K562 (cell line): ENCODE results near the gene MARS1. TPM values are rescaled to one million over a fixed set of nuclear protein-coding genes. Genes with fewer than 3 reads are reported as not detected.
"Not testable (repeated sequence)": the region's sequence is repeated elsewhere in the genome, so short reads cannot be mapped to it uniquely, and the experiment has no call there.

Experiments used
- ATAC-seq: fragments of 200-7000 bp; cut with Tn5 transposase; 3 replicates; pipeline ENCODE4 v1.9.1; 2020; ENCODE audit warnings: moderate library complexity
- BruUV-seq: library from RNA; stranded (reverse); fragments of 400-500 nt; replicated peaks from 2 replicates; lab custom pipeline; 2021; lab: Mats Ljungman, UMichigan
- CTCF ChIA-PET: fragments of 300-600 bp; formaldehyde crosslinking; extraction: SDS; loops from one replicate; lab custom pipeline; 2021; ENCODE audit warnings: low intra/inter-chr PET ratio; lab: Yijun Ruan, JAX
- POLR2A ChIA-PET: fragments of 300-600, 350-650 bp; sonication (Branson Sonifier 250); formaldehyde crosslinking; extraction: SDS; loops from one replicate; lab custom pipeline; 2021; ENCODE audit warnings: antibody characterized with exemption, inconsistent platforms; lab: Yijun Ruan, JAX
- DNase-seq, 4 experiments: peaks; one replicate each; pipeline versions ENCODE4 v3.0.0 to v3.0.0-alpha.2; 2011 to 2018; ENCODE audit warnings: low spot score in 3 of 4, mixed read lengths in 3 of 4; ENCODE audit errors: extremely low read depth in 1 of 4
- FAIRE-seq: peaks from 2 replicates; lab custom pipeline; 2011; peaks lifted over from hg19 to GRCh38; lab: Jason Lieb, UNC
- H2AFZ ChIP-seq: 2 replicates; pipeline ENCODE4 v1.6.0; 2011; ENCODE audit warnings: low read depth, low read length, control low read depth, inconsistent platforms
- H3K27ac ChIP-seq: fragments of 200-600 bp; 3 replicates; pipeline ENCODE4 v1.8.0; 2011; ENCODE audit warnings: low read depth, mild to moderate bottlenecking, control low read depth, inconsistent platforms, low read length, moderate library complexity, mixed read lengths; ENCODE audit errors: extremely low read depth
- H3K27me3 ChIP-seq, 2 experiments: fragments of 300-600 bp in 1 of 2; 2 replicates in 1 of 2; 3 replicates in 1 of 2; pipeline versions ENCODE4 v1.6.0 to v1.8.0; 2011; ENCODE audit warnings: inconsistent platforms in 2 of 2, low read length in 2 of 2, mild to moderate bottlenecking in 1 of 2, mixed read lengths in 1 of 2, moderate library complexity in 1 of 2; ENCODE audit not compliant: control insufficient read depth in 2 of 2, insufficient read depth in 2 of 2
- H3K36me3 ChIP-seq: fragments of 300-600 bp; 3 replicates; pipeline ENCODE4 v1.8.0; 2011; ENCODE audit warnings: mild to moderate bottlenecking, low read length, inconsistent platforms; ENCODE audit not compliant: control insufficient read depth, insufficient read depth
- H3K4me1 ChIP-seq, 2 experiments: fragments of 200-600 bp in 1 of 2; replicated peaks in 1 of 2; 2 replicates in 1 of 2; 3 replicates in 1 of 2; pipeline versions ENCODE4 v1.5.1 to v1.8.0; 2011; ENCODE audit warnings: inconsistent platforms in 2 of 2, low read length in 2 of 2, mild to moderate bottlenecking in 1 of 2, mixed read lengths in 1 of 2, moderate library complexity in 1 of 2; ENCODE audit not compliant: control insufficient read depth in 2 of 2, insufficient read depth in 2 of 2
- H3K4me2 ChIP-seq: 2 replicates; pipeline ENCODE4 v1.6.1; 2011; ENCODE audit warnings: low read length, control low read depth, inconsistent platforms, mixed read lengths; ENCODE audit not compliant: insufficient read depth
- H3K4me3 ChIP-seq: fragments of 200-600 bp; sonication (generic), shearing (Covaris generic); 2 replicates; pipeline ENCODE4 v1.5.1; 2016; ENCODE audit warnings: control low read depth, inconsistent platforms
- H3K79me2 ChIP-seq: fragments of 200-600 bp; 3 replicates; pipeline ENCODE4 v1.8.0; 2011; ENCODE audit warnings: low read length, inconsistent platforms; ENCODE audit not compliant: control insufficient read depth, insufficient read depth
- H3K9ac ChIP-seq, 2 experiments: 2 replicates each; pipeline versions ENCODE4 v1.6.0 to v1.6.1; 2011; ENCODE audit warnings: low read depth in 2 of 2, low read length in 2 of 2, control low read depth in 1 of 2, inconsistent platforms in 1 of 2, mild to moderate bottlenecking in 1 of 2, mixed read lengths in 1 of 2; ENCODE audit not compliant: insufficient read depth in 1 of 2
- H3K9me1 ChIP-seq: one replicate; pipeline ENCODE4 v1.6.0; 2011; ENCODE audit warnings: inconsistent platforms, mild to moderate bottlenecking, low read length, moderate library complexity; ENCODE audit not compliant: control insufficient read depth, insufficient read depth
- H3K9me3 ChIP-seq: replicated peaks from 2 replicates; pipeline ENCODE4 v1.5.1; 2011; ENCODE audit warnings: low read depth, low read length, inconsistent platforms; ENCODE audit not compliant: control insufficient read depth, insufficient read depth
- H4K20me1 ChIP-seq: replicated peaks from 2 replicates; pipeline ENCODE4 v1.6.1; 2011; ENCODE audit warnings: low read length, inconsistent platforms, mixed read lengths; ENCODE audit not compliant: control insufficient read depth, insufficient read depth
- CREB1 ChIP-seq, 2 experiments: sonication (generic) in 1 of 2; formaldehyde crosslinking in 1 of 2; IDR thresholded peaks; 2 replicates each; pipeline versions ENCODE4 v1.6.1 to v1.8.0; 2012 to 2022; ENCODE audit warnings: inconsistent platforms in 1 of 2, mild to moderate bottlenecking in 1 of 2, missing genetic modification reagents in 1 of 2, moderate library complexity in 1 of 2
- CXXC5 ChIP-seq: fragments of 250-450 bp; sonication (Bioruptor Pico); IDR thresholded peaks from 2 replicates; pipeline ENCODE4 v1.8.0; 2022; ENCODE audit warnings: inconsistent platforms, mild to moderate bottlenecking, moderate library complexity
- ELF2 ChIP-seq: fragments of 250-450 bp; sonication (Bioruptor Pico); IDR thresholded peaks from 2 replicates; pipeline ENCODE4 v1.5.0; 2021; ENCODE audit warnings: mild to moderate bottlenecking
- HDGF ChIP-seq: fragments of 450-650 bp; IDR thresholded peaks from 2 replicates; pipeline ENCODE4 v1.6.1; 2016
- JUNB ChIP-seq: fragments of 450-650 bp; formaldehyde crosslinking; conservative IDR thresholded peaks from 2 replicates; pipeline ENCODE4 v1.4.0; 2020; ENCODE audit warnings: mild to moderate bottlenecking
- MECOM ChIP-seq: fragments of 250-450 bp; sonication (Bioruptor Pico); IDR thresholded peaks from 2 replicates; pipeline ENCODE4 v1.8.0; 2022; ENCODE audit warnings: inconsistent platforms
- RBFOX2 ChIP-seq: fragments of 200-400 bp; formaldehyde crosslinking; IDR thresholded peaks from 2 replicates; pipeline ENCODE4 v1.6.1; 2017; ENCODE audit warnings: low read depth, mild to moderate bottlenecking, low read length, moderate library complexity
- TARDBP ChIP-seq: fragments of 450-650 bp; IDR thresholded peaks from 2 replicates; pipeline ENCODE4 v1.6.1; 2016
- ZFP30 ChIP-seq: fragments of 250-450 bp; sonication (Bioruptor Pico); IDR thresholded peaks from 2 replicates; pipeline ENCODE4 v1.8.0; 2022; ENCODE audit warnings: moderate library complexity, mild to moderate bottlenecking, inconsistent platforms, borderline replicate concordance
- ZNF174 ChIP-seq: fragments of 250-450 bp; sonication (Bioruptor Pico); IDR thresholded peaks from 2 replicates; pipeline ENCODE4 v1.4.0; 2020; ENCODE audit warnings: mild to moderate bottlenecking
- ZNF696 ChIP-seq: fragments of 250-450 bp; sonication (Bioruptor Pico); conservative IDR thresholded peaks from 2 replicates; pipeline ENCODE4 v1.4.0; 2020; ENCODE audit warnings: mild to moderate bottlenecking, moderate library complexity
- WGBS: fragments of 100-300 bp; shearing (Covaris generic); methylation state at CpG from one replicate; pipeline ENCODE4 v1.1.6; 2016; ENCODE audit warnings: low coverage, mixed read lengths; ENCODE audit not compliant: insufficient coverage; ENCODE audit errors: missing lambda C conversion rate; 5-methylcytosine and 5-hydroxymethylcytosine counted together
- in situ Hi-C: fragments of 300-500 bp; cut with MboI; formaldehyde crosslinking; loops from 4 replicates; pipeline ENCODE4 v1.15.0; 2018; ENCODE audit warnings: inconsistent platforms, mixed read lengths
- intact Hi-C: fragments of 100-400 bp; cut with micrococcal nuclease; formaldehyde crosslinking; loops from 2 replicates; pipeline ENCODE4 v1.14.2; 2022
- polyA plus RNA-seq, 8 experiments: library from polyadenylated mRNA; depleted of rRNA in 4 of 8; stranded (reverse) in 5 of 8; unstranded in 3 of 8; fragments of >200 nt; fragmentation: Nextera tagmentation in 2 of 8; fragmentation: Illumina TruSeq in 1 of 8; extraction: Ambion mirVana in 2 of 8; extraction: Trizol in 1 of 8; gene quantifications; 2 replicates each; pipeline versions ENCODE4 v1.2.1 to v1.2.3, GENCODE V29; 2011 to 2014; ENCODE audit warnings: inconsistent platforms in 1 of 8, missing spikeins in 1 of 8
- total RNA-seq, 7 experiments: library from RNA; depleted of rRNA in 6 of 7; stranded (reverse); fragments of >200 nt in 6 of 7; fragmentation: Illumina TruSeq in 2 of 7; extraction: Trizol in 2 of 7; gene quantifications; 2 replicates each; pipeline versions ENCODE4 v1.2.1 to v1.2.3, GENCODE V29; 2011 to 2021; ENCODE audit warnings: low replicate concordance in 1 of 7
- TF ChIP-seq, protein P1 (sequence below): sonication (generic); formaldehyde crosslinking; IDR thresholded peaks from 2 replicates; pipeline ENCODE4 v1.8.0; 2022; ENCODE audit warnings: missing genetic modification reagents, mild to moderate bottlenecking, borderline replicate concordance

Gene MARS1
- total and polyA plus RNA-seq, 9 of the 15 experiments (the other 6 are each of a cell fraction or from before 2014, with no cell fraction given): 117 to 382 (median 220) TPM

GRCh38 chr12:57507796-57508195, 19.9 kb downstream of the MARS1 start:
- H3K9me3 ChIP-seq, H3K9ac ChIP-seq, H3K27ac ChIP-seq, H2AFZ ChIP-seq, in situ Hi-C loops, intact Hi-C loops, DNase-seq, H3K4me1 ChIP-seq, BruUV-seq, H3K4me2 ChIP-seq, CTCF ChIA-PET, H3K4me3 ChIP-seq, H3K27me3 ChIP-seq, ATAC-seq, H4K20me1 ChIP-seq, H3K79me2 ChIP-seq, H3K9me1 ChIP-seq, FAIRE-seq: not testable (repeated sequence)
- POLR2A ChIA-PET: interaction anchor here (7.1 kb wide), 1 partner anchor 8 kb away, joined by 184 read pairs; the partner anchor contains the start of gene DDIT3
- peaks cover 71% of the 10 kb centered on the region for H3K36me3 ChIP-seq
- 0 out of 2 replicates have a peak, but pooled peaks have one; percentile 33 for TF ChIP-seq RBFOX2
- 100% methylated on average over 1 of the region's 28 CpGs for WGBS

- no peak overlapping the region for H3K4me3 ChIP-seq
- no peaks in the 10 kb centered on the region; a peak in 1 of 5 replicates for H3K4me1 ChIP-seq
- POLR2A ChIA-PET: interaction anchor here (0.5 to 10.1 kb wide), 6 partner anchors 7 to 52 kb away, joined by 3 to 184 read pairs (median 4); partner anchors contain the start of gene DDIT3
- no peak overlapping the region for H2AFZ ChIP-seq
- H3K9me1 ChIP-seq: no peaks in the 10 kb centered on the region
- no peaks in the 10 kb centered on the region for H3K9me3 ChIP-seq
- WGBS: 93% methylated on average over 4 of the region's 4 CpGs
- H3K4me2 ChIP-seq: no peak overlapping the region
- no peaks in the 10 kb centered on the region for H3K27me3 ChIP-seq
- H4K20me1 ChIP-seq: peaks cover 12% of the 10 kb centered on the region
- intact Hi-C loops (no loop called here), in situ Hi-C loops (no loop called here)
- peaks cover 3% of the 10 kb centered on the region; the same call in 1 of the 3 replicates for H3K79me2 ChIP-seq
- peaks cover 70% of the 10 kb centered on the region for H3K36me3 ChIP-seq
- BruUV-seq: no TSS peak
- no peak for ATAC-seq
- no peak overlapping the region for H3K27ac ChIP-seq
- DNase-seq: no peak
- no peak overlapping the region for H3K9ac ChIP-seq
- FAIRE-seq: no peak
- TF ChIP-seq ZNF696 (CRISPR knock-in tag) (no peak), TARDBP (no peak), ELF2 (CRISPR knock-in tag) (no peak), MECOM (CRISPR knock-in tag) (no peak), ZFP30 (no peak), CXXC5 (CRISPR knock-in tag) (no peak), JUNB (CRISPR knock-in tag) (no peak), HDGF (no peak), ZNF174 (CRISPR knock-in tag) (no peak), CREB1 (IDR thresholded peaks at IDR 0.05) (no peak), CREB1 (CRISPR knock-in tag; IDR thresholded peaks at IDR 0.05) (no peak)
- TF ChIP-seq, protein P1, sequence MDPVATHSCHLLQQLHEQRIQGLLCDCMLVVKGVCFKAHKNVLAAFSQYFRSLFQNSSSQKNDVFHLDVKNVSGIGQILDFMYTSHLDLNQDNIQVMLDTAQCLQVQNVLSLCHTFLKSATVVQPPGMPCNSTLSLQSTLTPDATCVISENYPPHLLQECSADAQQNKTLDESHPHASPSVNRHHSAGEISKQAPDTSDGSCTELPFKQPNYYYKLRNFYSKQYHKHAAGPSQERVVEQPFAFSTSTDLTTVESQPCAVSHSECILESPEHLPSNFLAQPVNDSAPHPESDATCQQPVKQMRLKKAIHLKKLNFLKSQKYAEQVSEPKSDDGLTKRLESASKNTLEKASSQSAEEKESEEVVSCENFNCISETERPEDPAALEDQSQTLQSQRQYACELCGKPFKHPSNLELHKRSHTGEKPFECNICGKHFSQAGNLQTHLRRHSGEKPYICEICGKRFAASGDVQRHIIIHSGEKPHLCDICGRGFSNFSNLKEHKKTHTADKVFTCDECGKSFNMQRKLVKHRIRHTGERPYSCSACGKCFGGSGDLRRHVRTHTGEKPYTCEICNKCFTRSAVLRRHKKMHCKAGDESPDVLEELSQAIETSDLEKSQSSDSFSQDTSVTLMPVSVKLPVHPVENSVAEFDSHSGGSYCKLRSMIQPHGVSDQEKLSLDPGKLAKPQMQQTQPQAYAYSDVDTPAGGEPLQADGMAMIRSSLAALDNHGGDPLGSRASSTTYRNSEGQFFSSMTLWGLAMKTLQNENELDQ (CRISPR knock-in tag): no peak
- CTCF ChIA-PET: interaction anchor here (0.6 kb wide), 1 partner anchor 12 kb away, joined by 3 read pairs; the partner anchor contains the start of gene MBD6
Measured at GRCh38 chr12:57511161-57511560, 23.3 kb downstream of the MARS1 start.
